IgD-negative memory B cell (primary cell): ENCODE data around the gene ZBED1. TPM values are rescaled to one million over a fixed set of nuclear protein-coding genes. Genes with fewer than 3 reads are reported as not detected.
A peak's percentile ranks its signal among the peaks of the same experiment; 100 is the strongest.
"Not testable (repeated sequence)": the region's sequence is repeated elsewhere in the genome, so short reads cannot be mapped to it uniquely, and the experiment has no call there.

Experiments used
- H3K27ac Mint-ChIP-seq, 3 donors: one replicate each; pipeline ENCODE4 v1.8.0; 2020 to 2022; ENCODE audit warnings: mild to moderate bottlenecking in 3 of 3, mixed read lengths in 3 of 3, moderate library complexity in 1 of 3
- H3K27me3 Mint-ChIP-seq: one replicate; pipeline ENCODE4 v1.8.0; 2021; ENCODE audit warnings: mixed read lengths
- H3K36me3 Mint-ChIP-seq: one replicate; pipeline ENCODE4 v1.8.0; 2020; ENCODE audit warnings: mild to moderate bottlenecking, mixed read lengths
- H3K4me1 Mint-ChIP-seq, 3 donors: one replicate each; pipeline ENCODE4 v1.8.0; 2020 to 2022; ENCODE audit warnings: mixed read lengths in 3 of 3, mild to moderate bottlenecking in 1 of 3
- H3K4me3 Mint-ChIP-seq, 4 donors: one replicate each; pipeline ENCODE4 v1.8.0; 2020 to 2022; ENCODE audit warnings: mild to moderate bottlenecking in 4 of 4, mixed read lengths in 4 of 4, moderate library complexity in 3 of 4
- H3K9me3 Mint-ChIP-seq, 3 donors: one replicate each; pipeline ENCODE4 v1.8.0; 2020 to 2021; ENCODE audit warnings: mixed read lengths in 3 of 3, mild to moderate bottlenecking in 1 of 3
- polyA plus RNA-seq: library from polyadenylated mRNA; unstranded; fragments of 300-500 nt; fragmentation: Illumina TruSeq; gene quantifications from one replicate; pipeline ENCODE4 v1.2.3, GENCODE V29; 2021

The ZBED1 gene
- polyA plus RNA-seq, result 45.0 TPM

GRCh38 chrX:2500803-2501558 lies at the start of gene ZBED1, which contains the start of gene DHRSX:
ZBED1 (minus strand) TSS chrX:2500976; CDS start chrX:2490719, 10,257 bp downstream.
DHRSX (minus strand) TSS chrX:2500976; CDS start chrX:2500925, 51 bp downstream.
- no peaks in the 10 kb centered on the region for H3K27me3 Mint-ChIP-seq
- H3K9me3 Mint-ChIP-seq, result no peaks in the 10 kb centered on the region
- peak within 1 kb of the TSS; percentile 82 to 92 (median 89) for H3K4me3 Mint-ChIP-seq
- no peaks in the 10 kb centered on the region for H3K36me3 Mint-ChIP-seq
- H3K4me1 Mint-ChIP-seq, result peaks cover 17 to 26% (median 25%) of the 10 kb centered on the region in 3 donors
- H3K27ac Mint-ChIP-seq, result peak within 1 kb of the TSS; percentile 50 to 88 (median 81)

GRCh38 chrX:2549876-2550275 lies 49.1 kb upstream of the ZBED1 start:
- no peak overlapping the region for H3K4me3 Mint-ChIP-seq
- H3K27me3 Mint-ChIP-seq, result peaks cover 15% of the 10 kb centered on the region
- peaks cover 3 to 8% (median 5%) of the 10 kb centered on the region in 3 donors for H3K9me3 Mint-ChIP-seq
- peak overlapping the region in 1 of 3 donors; percentile 42 for H3K27ac Mint-ChIP-seq
- no peaks in the 10 kb centered on the region for H3K36me3 Mint-ChIP-seq
- no peaks in the 10 kb centered on the region for H3K4me1 Mint-ChIP-seq

GRCh38 chrX:2548711-2549423 lies 48.1 kb upstream of the ZBED1 start:
- no peak overlapping the region for H3K27ac Mint-ChIP-seq
- H3K4me3 Mint-ChIP-seq, result no peak overlapping the region
- H3K4me1 Mint-ChIP-seq, result no peaks in the 10 kb centered on the region
- no peaks in the 10 kb centered on the region for H3K36me3 Mint-ChIP-seq
- H3K9me3 Mint-ChIP-seq, result peaks cover 3 to 8% (median 5%) of the 10 kb centered on the region in 3 donors
- peaks cover 8% of the 10 kb centered on the region for H3K27me3 Mint-ChIP-seq

GRCh38 chrX:2547736-2548135 lies 47.0 kb upstream of the ZBED1 start:
- no peak overlapping the region for H3K4me3 Mint-ChIP-seq
- no peaks in the 10 kb centered on the region for H3K36me3 Mint-ChIP-seq
- no peak overlapping the region for H3K27ac Mint-ChIP-seq
- H3K9me3 Mint-ChIP-seq, result peaks cover 3 to 8% (median 5%) of the 10 kb centered on the region in 3 donors
- no peaks in the 10 kb centered on the region for H3K4me1 Mint-ChIP-seq
- H3K27me3 Mint-ChIP-seq, result peaks cover 6% of the 10 kb centered on the region

GRCh38 chrX:2546496-2546895 lies 45.7 kb upstream of the ZBED1 start:
- Mint-ChIP-seq H3K9me3 (peaks cover 3 to 8% (median 5%) of the 10 kb centered on the region in 3 donors), H3K36me3 (no peaks in the 10 kb centered on the region), H3K27ac (no peak overlapping the region), H3K4me1 (no peaks in the 10 kb centered on the region), H3K27me3 (peaks cover 7% of the 10 kb centered on the region), H3K4me3 (no peak overlapping the region)

- Mint-ChIP-seq H3K4me1 (no peaks in the 10 kb centered on the region), H3K4me3 (no peak overlapping the region), H3K36me3 (no peaks in the 10 kb centered on the region), H3K27ac (no peak overlapping the region), H3K27me3 (peaks cover 6% of the 10 kb centered on the region), H3K9me3 (peaks cover 3 to 8% (median 5%) of the 10 kb centered on the region in 3 donors)
Measured at GRCh38 chrX:2545144-2545543, 44.4 kb upstream of the ZBED1 start.

GRCh38 chrX:2542826-2543521 lies 42.2 kb upstream of the ZBED1 start:
- Mint-ChIP-seq H3K27me3 (peaks cover 13% of the 10 kb centered on the region), H3K4me3 (no peak overlapping the region), H3K9me3 (peaks cover 3 to 8% (median 5%) of the 10 kb centered on the region in 3 donors), H3K36me3 (no peaks in the 10 kb centered on the region), H3K4me1 (no peaks in the 10 kb centered on the region), H3K27ac (no peak overlapping the region)

GRCh38 chrX:2541603-2542002 lies 40.8 kb upstream of the ZBED1 start:
- Mint-ChIP-seq H3K9me3 (peaks cover 3 to 8% (median 5%) of the 10 kb centered on the region in 3 donors), H3K36me3 (no peaks in the 10 kb centered on the region)

GRCh38 chrX:2540426-2540947 lies 39.7 kb upstream of the ZBED1 start:
- Mint-ChIP-seq H3K27ac (no peak overlapping the region), H3K27me3 (peaks cover 12% of the 10 kb centered on the region), H3K36me3 (no peaks in the 10 kb centered on the region), H3K9me3 (peaks cover 0 to 1% (median 0%) of the 10 kb centered on the region in 3 donors), H3K4me3 (no peak overlapping the region), H3K4me1 (no peaks in the 10 kb centered on the region)

More at GRCh38 chrX:2541603-2542002, 40.8 kb upstream of the ZBED1 start:
- peaks cover 13% of the 10 kb centered on the region for H3K27me3 Mint-ChIP-seq
- H3K27ac Mint-ChIP-seq, result no peak overlapping the region
- no peaks in the 10 kb centered on the region for H3K4me1 Mint-ChIP-seq
- no peak overlapping the region for H3K4me3 Mint-ChIP-seq

- H3K36me3 Mint-ChIP-seq, result no peaks in the 10 kb centered on the region
- peaks cover 12% of the 10 kb centered on the region for H3K27me3 Mint-ChIP-seq
- H3K4me1 Mint-ChIP-seq, result no peaks in the 10 kb centered on the region
- peaks cover 0 to 2% (median 1%) of the 10 kb centered on the region in 3 donors for H3K9me3 Mint-ChIP-seq
- no peak overlapping the region for H3K4me3 Mint-ChIP-seq
- no peak overlapping the region for H3K27ac Mint-ChIP-seq
Measured at GRCh38 chrX:2539586-2539985, 38.8 kb upstream of the ZBED1 start.

- Mint-ChIP-seq H3K27me3 (peaks cover 10% of the 10 kb centered on the region), H3K36me3 (no peaks in the 10 kb centered on the region), H3K27ac (no peak overlapping the region), H3K9me3 (peaks cover 0 to 5% (median 2%) of the 10 kb centered on the region in 3 donors), H3K4me1 (no peaks in the 10 kb centered on the region), H3K4me3 (no peak overlapping the region)
Measured at GRCh38 chrX:2538031-2538757, 37.4 kb upstream of the ZBED1 start.

GRCh38 chrX:2536974-2537373 lies 36.2 kb upstream of the ZBED1 start:
- H3K27me3 Mint-ChIP-seq, result peaks cover 10% of the 10 kb centered on the region
- H3K27ac Mint-ChIP-seq, result no peak overlapping the region
- no peaks in the 10 kb centered on the region for H3K36me3 Mint-ChIP-seq
- no peak overlapping the region for H3K4me3 Mint-ChIP-seq
- peaks cover 0 to 5% (median 2%) of the 10 kb centered on the region in 3 donors for H3K9me3 Mint-ChIP-seq
- H3K4me1 Mint-ChIP-seq, result no peaks in the 10 kb centered on the region

GRCh38 chrX:2536141-2536540 lies 35.4 kb upstream of the ZBED1 start:
- Mint-ChIP-seq H3K4me3 (no peak overlapping the region), H3K27ac (no peak overlapping the region), H3K9me3 (peaks cover 0 to 5% (median 2%) of the 10 kb centered on the region in 3 donors), H3K27me3 (peaks cover 7% of the 10 kb centered on the region), H3K4me1 (no peaks in the 10 kb centered on the region), H3K36me3 (no peaks in the 10 kb centered on the region)

GRCh38 chrX:2534261-2535021 lies 33.7 kb upstream of the ZBED1 start:
- H3K27me3 Mint-ChIP-seq, H3K4me3 Mint-ChIP-seq, H3K27ac Mint-ChIP-seq, H3K9me3 Mint-ChIP-seq, H3K36me3 Mint-ChIP-seq, H3K4me1 Mint-ChIP-seq: not testable (repeated sequence)
